H1 (cell line): ENCODE results near the gene RIPOR3. TPM values are rescaled to one million over a fixed set of nuclear protein-coding genes. Genes with fewer than 3 reads are reported as not detected.

ENCODE experiments used
- CTCF ChIA-PET: fragments of 300-600 bp; sonication (Branson Sonifier 250); formaldehyde crosslinking; loops from one replicate; lab custom pipeline; 2021; ENCODE audit not compliant: partially characterized antibody; lab: Charles Lee
- POLR2A ChIA-PET: fragments of 300-600 bp; sonication (Branson Sonifier 250); formaldehyde crosslinking; loops from one replicate; lab custom pipeline; 2021; ENCODE audit warnings: inconsistent platforms; ENCODE audit not compliant: partially characterized antibody; lab: Charles Lee
- DNase-seq, 2 experiments: peaks; one replicate each; pipeline versions ENCODE4 v3.0.0 to v3.0.0-alpha.2; 2010 to 2022; ENCODE audit warnings: low spot score in 2 of 2, low read depth in 1 of 2, mixed read lengths in 1 of 2
- FAIRE-seq: peaks from 2 replicates; lab custom pipeline; 2011; peaks lifted over from hg19 to GRCh38; lab: Jason Lieb, UNC
- H2AFZ ChIP-seq: 2 replicates; pipeline ENCODE4 v1.8.1; 2012; ENCODE audit warnings: low read length, inconsistent platforms
- H2AK5ac ChIP-seq: 2 replicates; pipeline ENCODE4 v1.6.1; 2013; ENCODE audit warnings: low read depth, low read length
- H2BK120ac ChIP-seq: replicated peaks from 2 replicates; pipeline ENCODE3; 2013; ENCODE audit warnings: low read depth, low read length, inconsistent platforms
- H2BK12ac ChIP-seq: 2 replicates; pipeline ENCODE4 v1.6.1; 2013; ENCODE audit warnings: low read depth, low read length
- H2BK15ac ChIP-seq: 2 replicates; pipeline ENCODE4 v1.6.1; 2013; ENCODE audit warnings: low read length
- H2BK20ac ChIP-seq: 2 replicates; pipeline ENCODE4 v1.6.1; 2013; ENCODE audit warnings: low read length
- H2BK5ac ChIP-seq: 2 replicates; pipeline ENCODE4 v1.6.1; 2013; ENCODE audit warnings: low read depth, low read length
- H3K14ac ChIP-seq: 2 replicates; pipeline ENCODE4 v1.6.1; 2013; ENCODE audit warnings: inconsistent platforms; ENCODE audit not compliant: insufficient read length
- H3K18ac ChIP-seq: 2 replicates; pipeline ENCODE4 v1.6.1; 2013; ENCODE audit warnings: low read length; ENCODE audit errors: extremely low read depth
- H3K23ac ChIP-seq: 2 replicates; pipeline ENCODE4 v1.6.1; 2013; ENCODE audit warnings: inconsistent platforms; ENCODE audit not compliant: insufficient read length
- H3K23me2 ChIP-seq: 2 replicates; pipeline ENCODE4 v1.6.1; 2013; ENCODE audit warnings: low read depth, low read length
- H3K27ac ChIP-seq: 2 replicates; pipeline ENCODE4 v1.6.1; 2011; ENCODE audit warnings: low read depth, low read length, inconsistent platforms
- H3K27me3 ChIP-seq, 4 experiments: replicated peaks in 1 of 4; 1 replicate in 1 of 4; 2 replicates in 3 of 4; pipeline versions ENCODE4 v1.6.1 to v1.8.1; 2011 to 2013; ENCODE audit warnings: low read length in 3 of 4, mild to moderate bottlenecking in 3 of 4, inconsistent platforms in 2 of 4, mixed read lengths in 2 of 4, moderate library complexity in 1 of 4; ENCODE audit not compliant: control insufficient read depth in 3 of 4, insufficient read depth in 3 of 4; ENCODE audit errors: extremely low read depth in 1 of 4
- H3K36me3 ChIP-seq, 4 experiments: 2 replicates each; pipeline versions ENCODE4 v1.6.1 to v1.8.1; 2011 to 2013; ENCODE audit warnings: mild to moderate bottlenecking in 4 of 4, low read length in 3 of 4, moderate library complexity in 2 of 4, control low read depth in 1 of 4, inconsistent platforms in 1 of 4; ENCODE audit not compliant: insufficient read depth in 4 of 4, control insufficient read depth in 2 of 4
- H3K4ac ChIP-seq: replicated peaks from 2 replicates; pipeline ENCODE3; 2013; ENCODE audit warnings: low read length, low read depth, mixed read lengths, inconsistent platforms; ENCODE audit not compliant: insufficient read length
- H3K4me1 ChIP-seq, 4 experiments: replicated peaks in 1 of 4; 1 replicate in 1 of 4; 2 replicates in 3 of 4; pipeline versions ENCODE4 v1.6.1 to v1.8.1; 2011 to 2013; ENCODE audit warnings: low read length in 3 of 4, inconsistent platforms in 2 of 4, mixed read lengths in 1 of 4; ENCODE audit not compliant: insufficient read depth in 4 of 4, control insufficient read depth in 3 of 4
- H3K4me2 ChIP-seq, 2 experiments: 2 replicates each; pipeline versions ENCODE4 v1.6.1 to v1.8.1; 2011 to 2013; ENCODE audit warnings: low read depth in 2 of 2, low read length in 2 of 2, control low read depth in 1 of 2, inconsistent platforms in 1 of 2, mild to moderate bottlenecking in 1 of 2; ENCODE audit not compliant: insufficient read depth in 1 of 2
- H3K4me3 ChIP-seq, 4 experiments: fragments of 200-600, 300-600 bp in 1 of 4; sonication (generic), shearing (Covaris generic), sonication (Bioruptor Twin) in 1 of 4; 2 replicates each; pipeline versions ENCODE4 v1.5.1 to v1.8.1; 2011 to 2016; ENCODE audit warnings: low read length in 4 of 4, low read depth in 3 of 4, control low read depth in 2 of 4, inconsistent platforms in 2 of 4, mild to moderate bottlenecking in 2 of 4, mixed read lengths in 1 of 4, moderate library complexity in 1 of 4; ENCODE audit not compliant: insufficient read depth in 2 of 4; ENCODE audit errors: extremely low read depth in 1 of 4
- H3K56ac ChIP-seq: replicated peaks from 2 replicates; pipeline ENCODE3; 2013; ENCODE audit warnings: low read depth, mild to moderate bottlenecking, mixed read lengths, low read length, inconsistent platforms; ENCODE audit not compliant: insufficient read length
- H3K79me1 ChIP-seq: 2 replicates; pipeline ENCODE4 v1.6.1; 2013; ENCODE audit warnings: low read depth, low read length, control low read depth
- H3K79me2 ChIP-seq, 2 experiments: 2 replicates each; pipeline versions ENCODE4 v1.6.1 to v1.8.1; 2012 to 2013; ENCODE audit warnings: low read length in 2 of 2, mild to moderate bottlenecking in 2 of 2, inconsistent platforms in 1 of 2; ENCODE audit not compliant: insufficient read depth in 2 of 2, control insufficient read depth in 1 of 2
- H3K9ac ChIP-seq, 4 experiments: replicated peaks in 1 of 4; 1 replicate in 1 of 4; 2 replicates in 3 of 4; pipeline versions ENCODE4 v1.6.1 to v1.8.1; 2011 to 2013; ENCODE audit warnings: low read depth in 3 of 4, low read length in 3 of 4, control low read depth in 2 of 4, mild to moderate bottlenecking in 2 of 4, moderate library complexity in 2 of 4, inconsistent platforms in 1 of 4; ENCODE audit errors: extremely low read depth in 1 of 4
- H3K9me3 ChIP-seq, 2 experiments: 2 replicates each; pipeline versions ENCODE4 v1.6.1 to v1.8.1; 2012 to 2013; ENCODE audit warnings: mild to moderate bottlenecking in 2 of 2, moderate library complexity in 2 of 2, control low read depth in 1 of 2, inconsistent platforms in 1 of 2, low read depth in 1 of 2, low read length in 1 of 2, mixed read lengths in 1 of 2; ENCODE audit not compliant: insufficient read depth in 2 of 2
- H4K20me1 ChIP-seq, 2 experiments: replicated peaks in 1 of 2; 2 replicates each; pipeline versions ENCODE3 to v1.8.1; 2011 to 2013; ENCODE audit warnings: inconsistent platforms in 2 of 2, low read length in 2 of 2, mild to moderate bottlenecking in 1 of 2; ENCODE audit not compliant: insufficient read depth in 2 of 2, control insufficient read depth in 1 of 2
- H4K5ac ChIP-seq: 2 replicates; pipeline ENCODE4 v1.6.1; 2013; ENCODE audit warnings: low read length, low read depth, mixed read lengths, inconsistent platforms; ENCODE audit not compliant: insufficient read length
- H4K8ac ChIP-seq: 2 replicates; pipeline ENCODE4 v1.8.0; 2013; ENCODE audit warnings: mild to moderate bottlenecking, moderate library complexity, low read length, inconsistent platforms; ENCODE audit not compliant: insufficient read depth; ENCODE audit errors: extremely low read depth
- H4K91ac ChIP-seq: replicated peaks from 2 replicates; pipeline ENCODE3; 2013; ENCODE audit warnings: low read length, mixed read lengths, inconsistent platforms; ENCODE audit not compliant: insufficient read length
- ASH2L ChIP-seq: fragments of 200-600, 300-600 bp; sonication (generic); IDR thresholded peaks from one replicate; pipeline ENCODE4 v1.7.1; 2017; ENCODE audit warnings: low read length
- POLR2A ChIP-seq, 2 experiments: IDR thresholded peaks; 1 replicate in 1 of 2; 2 replicates in 1 of 2; pipeline ENCODE4 v1.6.1; 2011; ENCODE audit warnings: low read depth in 2 of 2, low read length in 2 of 2, mild to moderate bottlenecking in 2 of 2; ENCODE audit errors: control extremely low read depth in 1 of 2
- RAD21 ChIP-seq, 2 experiments: IDR thresholded peaks in 1 of 2; conservative IDR thresholded peaks in 1 of 2; 2 replicates each; pipeline ENCODE4 v1.6.1; 2011; ENCODE audit warnings: low read depth in 2 of 2, low read length in 2 of 2, improper control_type of control experiment in 1 of 2, inconsistent platforms in 1 of 2, mild to moderate bottlenecking in 1 of 2, moderate library complexity in 1 of 2
- SIX5 ChIP-seq: IDR thresholded peaks from 2 replicates; pipeline ENCODE4 v1.6.1; 2011; ENCODE audit warnings: mild to moderate bottlenecking, low read depth, low read length
- SP2 ChIP-seq: IDR thresholded peaks from 2 replicates; pipeline ENCODE4 v1.6.1; 2012; ENCODE audit warnings: mild to moderate bottlenecking, low read length, inconsistent platforms
- SRF ChIP-seq: IDR thresholded peaks from 2 replicates; pipeline ENCODE4 v1.6.1; 2011; ENCODE audit warnings: mild to moderate bottlenecking, low read depth, low read length, moderate library complexity
- TAF7 ChIP-seq: optimal IDR thresholded peaks from 2 replicates; pipeline ENCODE3; 2011; ENCODE audit warnings: low read depth, mild to moderate bottlenecking, inconsistent platforms, low read length, moderate library complexity, borderline replicate concordance
- WGBS, 2 experiments: shearing (Covaris generic) in 1 of 2; methylation state at CpG; one replicate each; pipeline versions ENCODE4 v1.1.6 to v1.1.7; 2013 to 2015; ENCODE audit warnings: low lambda C conversion rate in 2 of 2, mixed read lengths in 2 of 2, inconsistent platforms in 1 of 2, low coverage in 1 of 2, missing lambda C conversion rate in 1 of 2; ENCODE audit not compliant: insufficient replicate concordance in 2 of 2, insufficient coverage in 1 of 2, insufficient read length in 1 of 2; ENCODE audit errors: extremely low coverage in 1 of 2, missing lambda C conversion rate in 1 of 2; 5-methylcytosine and 5-hydroxymethylcytosine counted together
- polyA plus RNA-seq, 7 experiments: library from polyadenylated mRNA; depleted of rRNA in 3 of 7; stranded (reverse) in 5 of 7; unstranded in 2 of 7; fragments of >200 nt in 5 of 7; fragments of 200-250 nt in 2 of 7; gene quantifications; 1 replicate in 5 of 7; 2 replicates in 1 of 7; 4 replicates in 1 of 7; pipeline versions ENCODE4 v1.2.1 to v1.2.3, GENCODE V29; 2011 to 2013; ENCODE audit warnings: missing spikeins in 2 of 7, mixed read lengths in 2 of 7
- total RNA-seq: library from RNA; stranded (reverse); fragmentation: NEBNext Ultra II Directional; extraction: Animal tissue kit (Norgen Biotek cat#: 25700); gene quantifications from 2 replicates; pipeline ENCODE4 v1.2.1, GENCODE V29; 2021
- TF ChIP-seq, protein P1 (sequence below): IDR thresholded peaks from 2 replicates; pipeline ENCODE4 v1.6.1; 2011; ENCODE audit warnings: low read length, improper control_type of control experiment
- TF ChIP-seq, protein P2 (sequence below): IDR thresholded peaks from 2 replicates; pipeline ENCODE4 v1.6.1; 2011; ENCODE audit warnings: low read depth, mild to moderate bottlenecking, low read length; ENCODE audit not compliant: insufficient read depth
- TF ChIP-seq, protein P3 (sequence below): IDR thresholded peaks from 2 replicates; pipeline ENCODE4 v1.6.1; 2012; ENCODE audit warnings: inconsistent platforms

The RIPOR3 gene
- total and polyA plus RNA-seq, 2 of the 8 experiments (the other 6 are each of a cell fraction or from before 2014, with no cell fraction given): 3.6 to 4.5 TPM

GRCh38 chr20:50559856-50560638, 131.3 kb downstream of the RIPOR3 start:
- no peak overlapping the region for H3K9ac ChIP-seq
- POLR2A ChIA-PET: no interaction called here
- WGBS, 2 experiments: 87% methylated on average over 8 of the region's 8 CpGs; no CpG with 5 or more reads in 1 of the 2 experiments
- no peak for TF ChIP-seq SP2
- no peak for TF ChIP-seq ASH2L
- TF ChIP-seq, protein P1, sequence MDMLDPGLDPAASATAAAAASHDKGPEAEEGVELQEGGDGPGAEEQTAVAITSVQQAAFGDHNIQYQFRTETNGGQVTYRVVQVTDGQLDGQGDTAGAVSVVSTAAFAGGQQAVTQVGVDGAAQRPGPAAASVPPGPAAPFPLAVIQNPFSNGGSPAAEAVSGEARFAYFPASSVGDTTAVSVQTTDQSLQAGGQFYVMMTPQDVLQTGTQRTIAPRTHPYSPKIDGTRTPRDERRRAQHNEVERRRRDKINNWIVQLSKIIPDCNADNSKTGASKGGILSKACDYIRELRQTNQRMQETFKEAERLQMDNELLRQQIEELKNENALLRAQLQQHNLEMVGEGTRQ: no peak
- TF ChIP-seq, protein P2, sequence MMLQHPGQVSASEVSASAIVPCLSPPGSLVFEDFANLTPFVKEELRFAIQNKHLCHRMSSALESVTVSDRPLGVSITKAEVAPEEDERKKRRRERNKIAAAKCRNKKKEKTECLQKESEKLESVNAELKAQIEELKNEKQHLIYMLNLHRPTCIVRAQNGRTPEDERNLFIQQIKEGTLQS: no peak
- TF ChIP-seq SIX5: no peak
- TF ChIP-seq POLR2A (IDR thresholded peaks at IDR 0.05; ENCODE audit: control extremely low read depth in 1 of 2, low read depth in 2 of 2, low read length in 2 of 2): no peak
- TF ChIP-seq SRF: no peak
- TF ChIP-seq TAF7: no peak
- no peak for TF ChIP-seq RAD21 (IDR thresholded peaks at IDR 0.05 in 1 of 2, conservative IDR thresholded peaks at IDR 0.05 in 1 of 2; ENCODE audit: low read depth in 2 of 2, low read length in 2 of 2)
- TF ChIP-seq, protein P3, sequence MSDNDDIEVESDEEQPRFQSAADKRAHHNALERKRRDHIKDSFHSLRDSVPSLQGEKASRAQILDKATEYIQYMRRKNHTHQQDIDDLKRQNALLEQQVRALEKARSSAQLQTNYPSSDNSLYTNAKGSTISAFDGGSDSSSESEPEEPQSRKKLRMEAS: no peak

More at GRCh38 chr20:50559856-50560638, 131.3 kb downstream of the RIPOR3 start:
- Histone ChIP-seq H4K8ac (no peak overlapping the region), H3K4me1 (no peaks in the 10 kb centered on the region), H4K20me1 (peaks cover 0 to 7% of the 10 kb centered on the region in 2 experiments), H3K9me3 (no peaks in the 10 kb centered on the region), H3K79me2 (peaks cover 0 to 7% of the 10 kb centered on the region in 2 experiments; a peak in 1 of 4 replicates), H2BK15ac (no peak overlapping the region), H2BK5ac (no peak overlapping the region), H4K5ac (no peak overlapping the region), H3K79me1 (peaks cover 2% of the 10 kb centered on the region; the same call in 1 of the 2 replicates), H3K4me2 (no peak overlapping the region), H3K14ac (no peak overlapping the region), H3K27me3 (no peaks in the 10 kb centered on the region), H3K18ac (no peak overlapping the region), H3K56ac (no peak overlapping the region), H3K4ac (no peak overlapping the region), H3K23me2 (no peaks in the 10 kb centered on the region), H2BK12ac (no peak overlapping the region), H2AK5ac (no peak overlapping the region), H3K36me3 (peaks cover 0 to 15% (median 5%) of the 10 kb centered on the region in 4 experiments; a peak in 4 of 8 replicates), H3K4me3 (no peak overlapping the region), H3K23ac (no peak overlapping the region), H3K27ac (no peak overlapping the region), H4K91ac (no peak overlapping the region), H2BK20ac (no peak overlapping the region), H2BK120ac (no peak overlapping the region), H2AFZ (no peak overlapping the region)
- CTCF ChIA-PET: interaction anchor here (0.5 to 2.4 kb wide), 10 partner anchors 10 to 280 kb away, joined by 3 to 7 read pairs (median 4); no protein-coding TSS in a partner anchor
- peak in 1 of 2 experiments; percentile 34 for DNase-seq
- no peak for FAIRE-seq
